Cardiac muscle cell (in vitro differentiated cells and primary cell): ENCODE results near the gene RAPGEF4. TPM values are rescaled to one million over a fixed set of nuclear protein-coding genes. Genes with fewer than 3 reads are reported as not detected.
A peak's percentile ranks its signal among the peaks of the same experiment; 100 is the strongest.

Source experiments
- DNase-seq, 2 donors: peaks; one replicate each; pipeline versions ENCODE4 v3.0.0 to v3.0.0-alpha.2; 2010 to 2017; ENCODE audit warnings: low read depth in 1 of 2, low spot score in 1 of 2
- H3K27ac ChIP-seq: fragments of 200-600 bp; sonication (generic); 2 replicates; pipeline ENCODE4 v1.5.1; 2016
- H3K27me3 ChIP-seq: fragments of 200-600 bp; sonication (generic); 2 replicates; pipeline ENCODE4 v1.6.0; 2016; ENCODE audit warnings: control low read depth
- H3K36me3 ChIP-seq: fragments of 200-600 bp; sonication (generic); 2 replicates; pipeline ENCODE4 v1.5.1; 2016; ENCODE audit warnings: control low read depth
- H3K4me1 ChIP-seq: fragments of 200-600 bp; sonication (generic); 2 replicates; pipeline ENCODE4 v1.8.1; 2017; ENCODE audit warnings: low read depth, mild to moderate bottlenecking, mixed run types
- H3K4me3 ChIP-seq: fragments of 200-600 bp; sonication (generic); 2 replicates; pipeline ENCODE4 v1.5.1; 2016; ENCODE audit warnings: mild to moderate bottlenecking
- H3K9me3 ChIP-seq: fragments of 200-600 bp; sonication (generic); 2 replicates; pipeline ENCODE4 v1.5.1; 2017; ENCODE audit warnings: low read depth, mild to moderate bottlenecking, control low read depth
- polyA plus RNA-seq: library from polyadenylated mRNA; unstranded; fragments of >200 nt; fragmentation: Nextera tagmentation; extraction: Ambion mirVana; gene quantifications from 2 replicates; pipeline ENCODE4 v1.2.1, GENCODE V29; 2016
- total RNA-seq: library from RNA; depleted of rRNA; stranded (reverse); fragments of >200 nt; gene quantifications from 2 replicates; pipeline ENCODE4 v1.2.3, GENCODE V29; 2016
- TF ChIP-seq, protein P1 (sequence below): IDR thresholded peaks from 2 replicates; pipeline ENCODE4 v1.5.1; 2012; ENCODE audit warnings: low read depth, mild to moderate bottlenecking, low read length

RAPGEF4 gene
- total and polyA plus RNA-seq, 2 experiments from 2014 or later = 5.3 to 21.2 TPM

DNA sequence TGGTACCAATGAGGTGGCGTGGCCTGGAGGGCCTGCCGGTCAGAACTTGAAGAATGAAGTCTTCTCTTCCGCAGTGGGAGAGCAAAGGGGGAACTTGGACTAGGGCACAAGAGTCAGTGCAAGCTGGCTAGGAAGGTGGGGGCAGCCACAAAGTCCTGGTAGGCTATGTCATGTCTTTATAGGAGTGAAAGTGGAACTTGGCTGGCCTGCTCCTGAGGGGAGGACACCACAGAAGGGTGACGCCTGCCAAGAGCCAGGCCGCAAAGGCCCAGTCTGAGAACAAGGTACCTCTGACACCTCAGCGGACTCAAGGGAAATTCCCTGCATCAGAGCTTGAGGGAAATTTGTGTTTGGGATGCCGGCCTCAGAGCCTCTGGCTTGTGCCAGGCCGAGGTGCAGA lies 307.8 kb downstream of the RAPGEF4 start:
- no peaks in the 10 kb centered on the region for H3K9me3 ChIP-seq
- H3K27me3 ChIP-seq = no peaks in the 10 kb centered on the region
- H3K27ac ChIP-seq = no peak overlapping the region
- H3K36me3 ChIP-seq = no peaks in the 10 kb centered on the region
- TF ChIP-seq, protein P1, sequence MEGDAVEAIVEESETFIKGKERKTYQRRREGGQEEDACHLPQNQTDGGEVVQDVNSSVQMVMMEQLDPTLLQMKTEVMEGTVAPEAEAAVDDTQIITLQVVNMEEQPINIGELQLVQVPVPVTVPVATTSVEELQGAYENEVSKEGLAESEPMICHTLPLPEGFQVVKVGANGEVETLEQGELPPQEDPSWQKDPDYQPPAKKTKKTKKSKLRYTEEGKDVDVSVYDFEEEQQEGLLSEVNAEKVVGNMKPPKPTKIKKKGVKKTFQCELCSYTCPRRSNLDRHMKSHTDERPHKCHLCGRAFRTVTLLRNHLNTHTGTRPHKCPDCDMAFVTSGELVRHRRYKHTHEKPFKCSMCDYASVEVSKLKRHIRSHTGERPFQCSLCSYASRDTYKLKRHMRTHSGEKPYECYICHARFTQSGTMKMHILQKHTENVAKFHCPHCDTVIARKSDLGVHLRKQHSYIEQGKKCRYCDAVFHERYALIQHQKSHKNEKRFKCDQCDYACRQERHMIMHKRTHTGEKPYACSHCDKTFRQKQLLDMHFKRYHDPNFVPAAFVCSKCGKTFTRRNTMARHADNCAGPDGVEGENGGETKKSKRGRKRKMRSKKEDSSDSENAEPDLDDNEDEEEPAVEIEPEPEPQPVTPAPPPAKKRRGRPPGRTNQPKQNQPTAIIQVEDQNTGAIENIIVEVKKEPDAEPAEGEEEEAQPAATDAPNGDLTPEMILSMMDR = no peak
- no peak for DNase-seq
- H3K4me3 ChIP-seq = no peak overlapping the region
- H3K4me1 ChIP-seq = peaks cover 33% of the 10 kb centered on the region

DNA sequence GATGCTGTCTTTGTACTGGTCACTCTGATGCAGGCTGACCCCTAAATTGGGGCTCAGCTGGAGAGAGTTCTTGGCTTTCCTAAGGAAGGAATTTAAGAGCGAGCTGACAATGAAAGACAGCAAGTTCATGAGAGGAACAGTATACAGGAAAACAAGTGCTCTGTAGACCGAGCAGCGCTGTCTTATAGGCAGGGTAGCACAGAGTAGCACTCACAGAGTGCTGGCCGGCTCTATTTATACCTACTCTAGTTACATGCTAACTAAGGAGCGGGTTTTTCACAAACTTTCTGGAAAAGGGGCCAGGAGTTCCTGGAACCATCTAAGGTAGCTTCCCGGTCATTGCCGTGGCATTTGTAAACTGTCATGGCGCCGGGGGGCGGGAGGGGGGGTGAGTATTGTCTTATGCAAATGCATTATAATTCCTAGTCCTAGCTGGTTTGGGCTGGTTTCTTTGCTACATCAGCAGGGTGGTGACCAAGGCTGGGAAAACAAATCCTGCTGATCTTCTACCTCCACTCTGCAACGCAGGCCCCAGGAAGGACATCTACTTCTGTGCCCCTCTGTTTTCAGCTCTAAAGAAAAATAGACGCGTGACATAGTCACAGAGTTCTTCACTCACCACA lies 308.4 kb downstream of the RAPGEF4 start:
- H3K27me3 ChIP-seq = no peaks in the 10 kb centered on the region
- no peaks in the 10 kb centered on the region for H3K36me3 ChIP-seq
- H3K4me3 ChIP-seq = no peak overlapping the region
- DNase-seq = peak in 1 of 2 donors; percentile 23
- TF ChIP-seq, protein P1 = no peak
- H3K4me1 ChIP-seq = peaks cover 33% of the 10 kb centered on the region
- H3K27ac ChIP-seq = no peak overlapping the region
- no peaks in the 10 kb centered on the region for H3K9me3 ChIP-seq

DNA sequence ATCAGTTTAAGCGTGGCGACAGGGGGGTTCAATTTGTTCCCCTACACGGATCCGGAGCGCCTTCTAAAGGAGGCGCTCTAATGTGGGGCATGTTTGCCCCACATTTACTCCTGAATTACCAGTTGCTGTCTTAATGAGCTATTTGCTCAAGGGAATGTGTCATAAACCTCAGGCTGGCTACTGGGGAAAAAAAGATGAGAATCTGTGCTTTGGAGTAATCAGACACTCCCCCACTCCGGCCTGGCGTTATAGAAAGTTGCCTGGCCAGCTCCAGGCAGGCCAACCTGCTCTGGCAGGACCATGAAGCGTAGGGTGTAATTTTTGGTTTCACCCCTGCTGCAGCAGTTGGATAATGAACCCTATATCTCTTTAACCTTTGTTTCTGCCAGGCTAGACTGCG lies 309.0 kb downstream of the RAPGEF4 start:
- TF ChIP-seq, protein P1 = no peak
- Histone ChIP-seq H3K27me3 (no peaks in the 10 kb centered on the region), H3K4me1 (peaks cover 33% of the 10 kb centered on the region), H3K36me3 (no peaks in the 10 kb centered on the region), H3K27ac (no peak overlapping the region), H3K9me3 (no peaks in the 10 kb centered on the region), H3K4me3 (no peak overlapping the region)
- no peak for DNase-seq

DNA sequence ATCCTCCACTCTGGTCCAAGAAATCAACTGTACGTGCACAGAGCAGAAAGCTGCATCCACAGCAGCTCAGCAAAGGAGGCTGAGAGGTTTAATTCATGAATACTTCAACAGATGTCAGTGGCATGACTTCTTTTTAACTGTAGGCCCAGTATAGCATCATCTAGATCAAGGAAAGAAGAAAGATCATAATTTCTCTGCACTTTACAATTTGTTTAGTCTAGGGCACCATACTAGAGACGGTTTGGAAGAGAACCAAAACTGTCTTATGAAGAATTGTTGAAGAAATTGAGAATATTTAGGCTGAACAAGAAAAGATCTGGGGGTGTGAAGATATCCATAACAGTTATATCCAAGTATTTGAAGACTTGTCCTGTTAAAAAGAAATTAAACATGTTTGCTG lies 309.5 kb downstream of the RAPGEF4 start:
- H3K4me3 ChIP-seq = no peak overlapping the region
- H3K27ac ChIP-seq = no peak overlapping the region
- TF ChIP-seq, protein P1 = no peak
- no peaks in the 10 kb centered on the region for H3K36me3 ChIP-seq
- H3K4me1 ChIP-seq = peaks cover 33% of the 10 kb centered on the region
- H3K9me3 ChIP-seq = no peaks in the 10 kb centered on the region
- DNase-seq = no peak
- no peaks in the 10 kb centered on the region for H3K27me3 ChIP-seq

DNA sequence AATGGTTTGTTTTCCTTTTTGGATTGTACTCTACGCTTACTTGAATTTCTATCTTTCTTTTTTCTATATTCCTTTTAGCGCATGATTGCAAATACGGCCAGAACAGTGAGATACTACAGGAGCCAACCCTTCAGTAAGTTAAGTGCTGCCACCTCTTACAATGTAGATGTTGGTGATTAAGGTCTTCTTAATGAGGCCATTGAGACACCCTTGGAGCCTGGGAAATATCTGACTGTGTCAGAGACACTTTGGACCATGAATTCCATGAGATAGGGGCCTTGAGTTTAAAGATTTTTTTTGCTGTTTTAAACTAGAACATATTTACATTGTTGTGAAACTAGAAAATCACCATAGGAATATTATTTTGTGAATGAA lies 312.9 kb downstream of the RAPGEF4 start:
- TF ChIP-seq, protein P1 = no peak
- Histone ChIP-seq H3K27me3 (no peaks in the 10 kb centered on the region), H3K27ac (no peak overlapping the region), H3K4me1 (peaks cover 35% of the 10 kb centered on the region), H3K9me3 (no peaks in the 10 kb centered on the region), H3K4me3 (no peak overlapping the region), H3K36me3 (no peaks in the 10 kb centered on the region)
- DNase-seq = no peak
